GM20000 (cell line): ENCODE measurements around the gene CTSD.

Experiments used
- DNase-seq: peaks from one replicate; pipeline ENCODE4 v3.0.0; 2012; ENCODE audit warnings: low spot score
- CTCF ChIP-seq: IDR thresholded peaks from 2 replicates; pipeline ENCODE4 v1.5.1; 2012; ENCODE audit warnings: mild to moderate bottlenecking, control low read depth; ENCODE audit errors: extremely low read depth, missing control alignments

Gene CTSD

DNA sequence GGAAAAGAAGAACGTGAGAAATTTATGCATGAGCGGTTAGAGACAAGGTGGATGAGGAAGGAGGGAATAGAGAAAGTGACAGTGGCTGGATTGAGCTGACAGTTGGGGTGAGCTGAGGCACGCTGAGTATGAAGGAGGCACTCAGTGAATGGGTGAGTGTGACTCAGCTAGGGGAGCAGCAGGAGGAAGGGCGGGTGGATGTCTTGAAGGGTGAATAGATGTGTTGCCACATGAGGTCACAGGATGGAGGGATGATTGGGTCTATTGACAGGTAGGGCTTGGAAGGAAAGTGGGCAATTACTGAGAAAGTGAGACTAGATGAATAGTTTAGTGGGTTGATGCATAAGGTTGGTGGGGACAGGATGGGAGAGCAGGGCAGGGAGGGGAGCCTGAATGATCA is 21.4 kb downstream of the CTSD start:
- DNase-seq: no peak
- no peak for TF ChIP-seq CTCF

DNA sequence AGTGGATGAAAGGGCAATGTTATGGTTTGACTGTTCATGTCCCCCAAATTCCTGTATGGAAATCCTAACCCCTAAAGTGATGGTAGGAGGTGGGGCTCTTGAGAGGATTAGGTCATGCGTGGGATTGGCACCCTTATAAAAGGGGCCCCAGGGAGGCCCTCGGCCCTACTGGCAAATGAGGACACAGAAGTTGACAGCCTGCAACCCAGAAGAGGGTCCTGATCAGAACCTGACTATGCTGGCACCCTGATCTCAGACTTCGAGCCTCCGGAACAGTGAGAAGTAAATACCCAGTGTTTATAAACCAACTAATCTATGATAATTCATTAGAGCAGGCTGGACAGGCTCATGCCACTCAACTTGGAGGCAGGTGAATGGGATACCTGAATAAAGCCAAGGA is 22.0 kb downstream of the CTSD start:
- no peak for DNase-seq
- no peak for TF ChIP-seq CTCF

GRCh38 chr11:1740786-1741530 is 22.8 kb downstream of the CTSD start:
- no peak for DNase-seq
- no peak for TF ChIP-seq CTCF

DNA sequence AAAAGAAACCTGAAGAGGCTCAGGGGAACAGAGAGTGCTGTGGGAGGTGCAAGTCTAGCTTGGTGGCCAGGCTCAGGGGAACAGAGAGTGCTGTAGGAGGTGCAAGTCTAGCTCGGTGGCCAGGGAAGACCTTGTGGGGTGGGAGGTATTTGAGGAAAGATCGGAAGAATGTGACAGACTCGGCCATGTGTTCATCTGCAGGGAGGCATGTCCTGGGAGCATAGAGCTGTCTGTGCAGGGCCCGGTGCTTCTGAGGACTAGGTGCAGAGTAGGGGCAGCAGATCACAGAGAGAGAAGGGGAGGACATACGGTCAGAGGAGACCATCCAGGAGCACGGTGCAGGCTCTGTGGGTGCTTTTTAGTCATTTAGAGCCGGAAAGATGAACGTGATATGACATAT is 24.2 kb downstream of the CTSD start:
- no peak for DNase-seq
- TF ChIP-seq CTCF: no peak

DNA sequence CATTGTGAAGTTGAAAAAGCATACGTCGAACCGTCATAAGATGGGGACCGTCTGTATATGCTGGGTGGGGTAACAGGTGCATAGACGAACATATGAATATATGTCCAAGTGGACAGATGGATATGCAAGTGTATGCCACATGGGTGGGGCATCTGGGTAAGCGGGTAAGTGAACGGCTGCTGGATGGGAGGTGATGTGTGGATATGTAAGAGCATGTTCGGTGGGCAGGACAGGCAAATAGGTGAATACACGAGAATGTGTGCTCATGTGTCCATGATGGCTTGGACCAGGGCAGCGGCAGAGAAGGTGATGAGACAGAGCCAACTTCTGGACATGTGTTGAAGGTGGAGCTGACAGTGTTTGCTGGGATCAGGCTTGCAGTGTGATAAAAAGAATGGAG is 25.3 kb downstream of the CTSD start:
- no peak for TF ChIP-seq CTCF
- no peak for DNase-seq

DNA sequence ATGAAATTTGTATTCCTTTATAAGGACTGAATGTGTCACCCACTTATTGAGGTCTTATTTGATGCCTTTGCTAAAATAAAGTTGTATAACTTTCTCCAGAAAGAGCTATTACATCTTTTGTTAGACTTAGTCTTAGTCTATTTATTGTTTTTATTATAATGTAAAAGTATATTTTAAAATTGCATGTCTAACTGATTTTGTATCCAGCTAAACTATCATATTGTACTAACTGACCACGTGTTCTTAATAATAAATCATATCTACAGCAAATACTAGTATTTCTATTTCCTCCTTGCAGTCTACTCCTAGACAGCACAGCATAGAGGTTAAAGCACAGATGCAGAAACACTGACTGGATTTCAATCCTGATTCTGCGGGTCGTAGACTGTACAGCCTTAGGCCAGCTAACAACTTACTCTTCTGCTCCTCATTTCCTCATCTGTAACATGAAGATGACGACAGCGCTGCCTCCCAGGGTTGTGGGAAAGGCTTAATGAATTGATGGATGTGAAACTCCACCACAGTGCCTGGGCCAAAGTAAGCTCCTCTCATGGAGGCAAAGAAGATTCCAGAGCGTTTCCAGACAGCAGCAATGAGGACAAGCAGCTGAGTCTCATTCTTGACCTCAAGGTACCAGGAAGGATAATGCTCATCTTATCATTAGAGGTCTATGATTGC is 26.5 kb downstream of the CTSD start:
- no peak for TF ChIP-seq CTCF
- no peak for DNase-seq

DNA sequence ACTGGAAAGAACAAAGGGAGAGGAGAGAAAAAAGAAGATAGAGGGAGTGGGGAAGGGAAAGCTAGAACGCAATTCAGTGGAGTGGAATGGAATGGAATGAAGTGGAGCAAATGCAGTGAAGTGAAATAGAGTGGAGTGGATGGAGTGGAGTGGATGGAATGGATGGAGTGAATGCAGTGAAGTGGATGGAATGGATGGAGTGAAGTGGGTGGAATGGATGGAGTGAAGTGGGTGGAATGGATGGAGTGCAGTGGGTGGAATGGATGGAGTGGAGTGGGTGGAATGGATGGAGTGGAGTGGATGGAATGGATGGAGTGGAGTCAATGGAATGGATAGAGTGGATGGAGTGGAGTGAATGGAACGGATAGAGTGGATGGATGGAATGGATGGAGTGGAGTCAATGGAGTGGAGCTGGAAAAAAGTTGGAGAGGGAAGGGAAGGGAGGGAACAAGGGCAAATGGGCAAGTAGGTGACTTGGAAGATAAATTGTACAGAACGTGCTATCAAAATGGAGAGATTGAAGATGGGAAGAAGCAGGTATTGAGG is 27.2 kb downstream of the CTSD start:
- no peak for TF ChIP-seq CTCF
- no peak for DNase-seq
